Measurements from ENCODE around the gene CPM. TPM values are rescaled to one million over a fixed set of nuclear protein-coding genes. Genes with fewer than 3 reads are reported as not detected.

Gene CPM
- total RNA-seq, 1 donor from 2014 or later: 41.7 TPM

- H3K4me3 ChIP-seq (ENCODE audit: low read depth, low read length): no peak overlapping the region
- no peak for TF ChIP-seq CTCF (conservative IDR thresholded peaks at IDR 0.05; ENCODE audit: low read depth, low read length)
- no peak for DNase-seq (ENCODE audit: low read depth)
Measured at GRCh38 chr12:68957273-68957672, 24.3 kb upstream of the CPM start.

DNA sequence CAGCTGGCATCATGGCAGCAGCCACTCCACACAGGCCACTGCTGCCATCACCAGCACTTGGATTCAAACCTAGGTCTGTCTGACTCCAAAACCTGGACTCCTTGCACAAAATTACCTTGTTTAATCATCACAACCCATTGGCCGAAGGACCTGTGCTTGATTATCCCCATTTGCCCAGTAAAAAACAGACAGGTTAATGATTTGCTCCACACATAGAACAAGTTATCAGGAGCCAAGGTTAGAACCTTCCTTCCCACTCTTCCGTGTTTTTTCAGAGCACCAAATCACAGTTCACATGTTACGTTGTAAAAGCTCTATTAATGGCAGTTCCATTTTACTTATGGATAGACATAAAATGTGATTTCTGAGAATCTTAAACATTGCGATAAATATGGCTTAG lies 23.5 kb upstream of the CPM start:
- no peak for TF ChIP-seq CTCF (conservative IDR thresholded peaks at IDR 0.05; ENCODE audit: low read depth, low read length)
- DNase-seq (ENCODE audit: low read depth): no peak
- H3K4me3 ChIP-seq (ENCODE audit: low read depth, low read length): no peak overlapping the region

DNA sequence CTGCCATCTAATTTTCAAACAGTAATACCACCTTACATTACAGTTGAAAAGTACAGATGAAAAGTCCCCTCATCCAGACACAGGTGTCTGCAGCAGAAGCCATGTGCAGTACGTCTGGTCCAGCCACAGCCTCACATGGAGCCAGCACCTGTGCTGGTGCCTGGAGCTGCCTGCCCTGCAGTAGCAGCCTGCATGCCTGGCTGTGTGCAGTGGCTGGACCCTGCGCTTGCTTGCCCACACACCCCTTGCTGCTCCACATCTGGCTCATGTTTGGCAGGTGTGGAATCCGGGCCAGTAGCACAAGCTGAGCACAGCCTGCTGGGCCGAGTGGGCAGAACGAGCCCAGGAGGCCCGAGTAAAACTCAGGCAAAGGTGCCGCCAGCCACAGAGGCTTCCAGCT lies 21.8 kb upstream of the CPM start:
- H3K4me3 ChIP-seq (ENCODE audit: low read depth, low read length): no peak overlapping the region
- no peak for TF ChIP-seq CTCF (conservative IDR thresholded peaks at IDR 0.05; ENCODE audit: low read depth, low read length)
- no peak for DNase-seq (ENCODE audit: low read depth)

DNA sequence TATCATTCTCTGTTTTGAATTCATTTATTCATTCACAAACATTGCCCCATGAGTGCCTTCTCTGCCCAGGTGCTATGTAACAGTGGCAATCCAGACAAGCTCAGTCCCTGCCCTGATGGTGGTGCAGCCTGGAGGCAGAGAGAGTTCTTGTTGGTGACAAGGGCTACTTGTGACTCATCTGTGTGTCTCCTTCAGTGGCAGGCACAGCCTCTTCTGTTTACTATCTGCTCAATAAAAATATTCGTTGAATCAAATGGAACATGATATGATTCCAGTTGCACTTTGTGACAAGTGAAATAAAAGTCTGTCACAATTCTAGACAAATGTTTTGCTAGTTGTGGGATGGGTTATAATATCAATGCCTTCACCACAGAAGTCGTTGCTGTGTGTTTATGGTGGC lies 20.6 kb upstream of the CPM start:
- no peak for TF ChIP-seq CTCF (conservative IDR thresholded peaks at IDR 0.05; ENCODE audit: low read depth, low read length)
- no peak overlapping the region for H3K4me3 ChIP-seq (ENCODE audit: low read depth, low read length)
- DNase-seq (ENCODE audit: low read depth): no peak

GRCh38 chr12:68951652-68952051 lies 18.7 kb upstream of the CPM start:
- no peak for DNase-seq (ENCODE audit: low read depth)
- no peak for TF ChIP-seq CTCF (conservative IDR thresholded peaks at IDR 0.05; ENCODE audit: low read depth, low read length)
- no peak overlapping the region for H3K4me3 ChIP-seq (ENCODE audit: low read depth, low read length)

- no peak for TF ChIP-seq CTCF (conservative IDR thresholded peaks at IDR 0.05; ENCODE audit: low read depth, low read length)
- DNase-seq (ENCODE audit: low read depth): no peak
- no peak overlapping the region for H3K4me3 ChIP-seq (ENCODE audit: low read depth, low read length)
Measured at GRCh38 chr12:68950511-68950910, 17.5 kb upstream of the CPM start.

DNA sequence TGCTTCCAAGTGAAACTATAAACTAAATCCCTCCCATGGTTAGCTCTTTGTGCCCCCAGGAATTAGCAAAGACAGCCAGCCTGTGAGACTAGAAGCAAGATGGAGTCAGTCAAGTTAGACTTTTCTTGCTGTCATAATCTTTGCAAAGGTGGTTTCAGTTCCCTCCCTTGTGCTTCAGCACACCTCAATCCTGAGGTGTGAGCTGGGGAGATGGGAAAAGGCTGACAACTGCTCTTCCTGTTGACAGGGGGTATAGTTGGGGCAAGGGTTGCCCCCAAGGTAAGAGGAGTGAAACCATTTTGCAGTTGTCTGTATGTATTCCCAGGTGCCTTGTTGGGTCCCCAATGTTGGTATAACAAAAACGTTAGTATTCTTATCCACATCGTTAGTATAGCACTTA lies 12.3 kb upstream of the CPM start:
- no peak for DNase-seq (ENCODE audit: low read depth)
- no peak overlapping the region for H3K4me3 ChIP-seq (ENCODE audit: low read depth, low read length)
- no peak for TF ChIP-seq CTCF (conservative IDR thresholded peaks at IDR 0.05; ENCODE audit: low read depth, low read length)
